T-helper 9 cell (primary cell): ENCODE data around the gene TTR.

ENCODE experiments used
- DNase-seq: peaks from one replicate; pipeline ENCODE4 v3.0.0-alpha.2; 2020

Gene TTR

DNA sequence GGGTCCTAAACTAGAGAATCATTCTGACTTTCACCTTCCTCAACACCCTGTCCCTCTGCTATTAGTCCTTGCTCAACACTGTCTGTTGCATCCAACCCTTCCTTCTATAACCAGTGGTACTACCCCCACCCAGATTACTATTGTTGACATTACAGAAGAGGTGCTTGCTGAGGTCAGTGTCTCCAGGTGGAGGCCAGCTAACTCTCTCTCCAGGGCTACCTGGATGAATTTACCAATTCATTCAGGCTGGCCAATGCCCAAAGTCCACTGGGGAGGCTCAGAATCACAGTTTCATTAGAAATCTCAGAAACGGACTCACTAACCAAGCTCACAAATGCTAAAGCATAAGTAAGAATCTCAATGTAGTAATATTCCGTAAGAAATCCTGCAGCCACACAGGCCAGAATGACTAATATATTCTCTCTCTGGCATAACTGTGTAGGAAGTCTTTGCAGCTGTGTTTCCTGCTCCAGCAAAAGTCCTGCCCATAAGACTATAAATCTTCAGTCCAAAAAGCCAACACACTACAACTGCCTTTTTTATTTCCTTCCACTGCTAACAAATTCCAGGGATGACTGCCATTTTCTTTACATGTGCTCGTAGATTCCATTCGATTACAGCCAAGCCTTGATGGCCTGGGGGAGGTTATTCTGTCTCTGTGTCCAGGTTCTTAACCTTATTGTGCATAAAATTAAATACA lies 10.0 kb upstream of the TTR start:
- no peak for DNase-seq

DNA sequence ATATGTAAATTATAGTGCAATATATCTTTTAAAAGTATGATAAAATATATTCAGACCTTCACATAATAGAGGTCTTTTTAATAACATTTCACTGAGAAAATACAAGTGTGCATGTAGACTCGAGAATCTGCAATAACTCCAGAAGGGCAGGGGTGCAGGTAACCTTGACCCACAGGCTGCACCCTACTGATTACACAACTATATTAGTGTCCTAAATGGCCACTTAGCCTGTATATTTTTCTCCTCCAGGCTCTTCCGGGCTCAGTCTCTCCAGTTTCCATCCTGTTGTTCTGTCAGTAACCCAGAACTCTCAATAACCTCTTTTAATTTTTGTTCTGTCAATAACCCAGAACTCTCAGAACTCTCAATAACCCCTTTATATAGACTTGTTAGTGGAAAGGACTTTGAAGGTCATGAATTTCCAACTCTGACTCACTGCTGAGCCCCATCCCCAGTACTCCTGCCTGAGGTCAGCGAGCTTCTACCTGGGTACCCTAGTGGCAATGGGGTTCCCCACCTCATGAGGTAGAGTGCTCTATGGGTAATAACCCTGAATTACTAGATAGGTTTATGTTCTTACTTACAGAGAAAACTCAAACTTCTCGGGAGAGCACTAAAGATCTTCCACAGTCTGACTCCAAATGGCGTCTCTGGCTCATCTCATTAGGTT lies 8.4 kb upstream of the TTR start:
- no peak for DNase-seq

DNA sequence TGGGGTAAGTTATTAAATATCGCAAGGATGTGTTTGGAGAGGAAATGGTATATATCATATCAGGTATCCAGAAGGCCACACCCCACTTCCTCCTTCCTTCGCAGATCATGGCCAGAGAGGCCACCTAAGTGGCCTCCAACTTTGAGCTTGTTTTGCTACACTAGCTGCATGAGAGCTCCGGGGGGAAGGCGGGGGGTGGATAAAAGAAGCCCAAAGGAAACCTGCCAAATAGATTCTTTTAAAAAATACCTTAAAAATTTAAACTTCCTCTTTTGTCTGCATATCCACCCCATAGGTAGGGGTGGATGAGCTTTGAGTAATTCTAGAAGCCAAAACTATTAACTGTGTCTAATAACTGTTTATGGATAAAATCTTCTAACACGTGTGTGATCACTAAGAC lies 5.7 kb upstream of the TTR start:
- no peak for DNase-seq

DNA sequence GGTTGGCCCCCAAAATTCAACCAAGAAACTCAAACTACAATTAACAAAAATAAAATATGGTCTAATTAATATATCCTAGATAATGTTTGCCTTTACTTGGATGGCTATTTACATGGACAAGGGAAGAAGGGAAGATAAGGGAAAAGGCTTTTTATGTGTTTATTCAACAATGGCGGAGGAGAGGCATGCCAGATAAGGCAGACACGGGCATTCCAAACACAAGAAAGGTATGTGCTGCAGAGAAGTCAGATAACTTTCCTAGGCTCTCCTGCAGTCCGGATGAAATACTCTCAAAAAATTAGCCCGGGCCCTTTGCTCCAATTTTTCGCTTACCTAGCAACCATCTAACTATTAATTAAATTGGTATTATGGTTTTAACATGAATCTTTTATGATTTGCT lies 5.1 kb upstream of the TTR start:
- no peak for DNase-seq

DNA sequence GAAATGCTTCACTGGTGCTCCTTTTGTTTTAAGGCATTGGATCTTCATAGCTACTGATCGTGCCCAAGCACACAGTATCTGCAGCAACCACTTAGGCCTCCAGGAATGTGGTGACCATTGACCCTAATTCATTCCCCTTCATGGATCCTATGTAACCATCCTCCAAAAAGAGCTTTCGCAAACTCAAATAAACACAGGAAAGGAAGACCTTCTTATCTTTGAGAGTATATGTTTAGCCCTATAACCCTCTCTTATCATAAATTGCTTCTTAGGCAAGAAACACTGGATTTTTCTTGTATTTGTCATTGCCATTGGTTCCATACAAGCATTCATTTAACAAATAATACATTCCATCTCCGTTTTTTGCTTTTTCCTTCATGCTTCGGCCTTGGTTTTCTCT lies 4.1 kb upstream of the TTR start:
- DNase-seq, result no peak

DNA sequence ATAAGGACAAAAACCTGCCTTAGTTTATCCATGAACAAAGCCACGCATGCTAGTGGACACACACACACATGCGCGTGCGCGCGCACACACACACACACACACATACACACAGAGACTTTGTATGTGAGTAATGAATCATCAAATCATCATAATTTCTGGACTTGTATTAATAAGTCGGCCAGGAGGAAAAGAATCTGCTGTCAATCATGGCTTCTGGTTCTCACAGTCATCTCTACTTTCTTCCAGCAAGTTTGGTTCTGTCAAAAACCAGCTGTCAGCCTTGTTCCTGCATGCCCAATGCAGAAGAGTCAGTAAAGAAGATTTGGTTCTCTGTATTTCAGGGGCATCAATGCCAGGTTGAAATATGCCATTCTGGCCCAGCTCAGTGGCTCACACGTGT lies 1.1 kb upstream of the TTR start:
- DNase-seq, result no peak

DNA sequence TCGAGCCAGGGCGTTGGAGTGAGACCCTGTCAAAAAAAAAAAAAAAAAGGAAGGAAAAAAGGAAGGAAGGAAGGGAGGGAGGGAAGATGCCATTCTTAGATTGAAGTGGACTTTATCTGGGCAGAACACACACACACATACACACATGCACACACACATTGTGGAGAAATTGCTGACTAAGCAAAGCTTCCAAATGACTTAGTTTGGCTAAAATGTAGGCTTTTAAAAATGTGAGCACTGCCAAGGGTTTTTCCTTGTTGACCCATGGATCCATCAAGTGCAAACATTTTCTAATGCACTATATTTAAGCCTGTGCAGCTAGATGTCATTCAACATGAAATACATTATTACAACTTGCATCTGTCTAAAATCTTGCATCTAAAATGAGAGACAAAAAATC lies 564 bp upstream of the TTR start:
- DNase-seq, result no peak

DNA sequence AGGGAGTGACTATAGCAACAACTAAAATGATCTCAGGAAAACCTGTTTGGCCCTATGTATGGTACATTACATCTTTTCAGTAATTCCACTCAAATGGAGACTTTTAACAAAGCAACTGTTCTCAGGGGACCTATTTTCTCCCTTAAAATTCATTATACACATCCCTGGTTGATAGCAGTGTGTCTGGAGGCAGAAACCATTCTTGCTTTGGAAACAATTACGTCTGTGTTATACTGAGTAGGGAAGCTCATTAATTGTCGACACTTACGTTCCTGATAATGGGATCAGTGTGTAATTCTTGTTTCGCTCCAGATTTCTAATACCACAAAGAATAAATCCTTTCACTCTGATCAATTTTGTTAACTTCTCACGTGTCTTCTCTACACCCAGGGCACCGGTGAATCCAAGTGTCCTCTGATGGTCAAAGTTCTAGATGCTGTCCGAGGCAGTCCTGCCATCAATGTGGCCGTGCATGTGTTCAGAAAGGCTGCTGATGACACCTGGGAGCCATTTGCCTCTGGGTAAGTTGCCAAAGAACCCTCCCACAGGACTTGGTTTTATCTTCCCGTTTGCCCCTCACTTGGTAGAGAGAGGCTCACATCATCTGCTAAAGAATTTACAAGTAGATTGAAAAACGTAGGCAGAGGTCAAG lies 955 bp downstream of the TTR start:
- no peak for DNase-seq

DNA sequence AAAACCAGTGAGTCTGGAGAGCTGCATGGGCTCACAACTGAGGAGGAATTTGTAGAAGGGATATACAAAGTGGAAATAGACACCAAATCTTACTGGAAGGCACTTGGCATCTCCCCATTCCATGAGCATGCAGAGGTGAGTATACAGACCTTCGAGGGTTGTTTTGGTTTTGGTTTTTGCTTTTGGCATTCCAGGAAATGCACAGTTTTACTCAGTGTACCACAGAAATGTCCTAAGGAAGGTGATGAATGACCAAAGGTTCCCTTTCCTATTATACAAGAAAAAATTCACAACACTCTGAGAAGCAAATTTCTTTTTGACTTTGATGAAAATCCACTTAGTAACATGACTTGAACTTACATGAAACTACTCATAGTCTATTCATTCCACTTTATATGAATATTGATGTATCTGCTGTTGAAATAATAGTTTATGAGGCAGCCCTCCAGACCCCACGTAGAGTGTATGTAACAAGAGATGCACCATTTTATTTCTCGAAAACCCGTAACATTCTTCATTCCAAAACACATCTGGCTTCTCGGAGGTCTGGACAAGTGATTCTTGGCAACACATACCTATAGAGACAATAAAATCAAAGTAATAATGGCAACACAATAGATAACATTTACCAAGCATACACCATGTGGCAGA lies 3.6 kb downstream of the TTR start:
- DNase-seq, result no peak

DNA sequence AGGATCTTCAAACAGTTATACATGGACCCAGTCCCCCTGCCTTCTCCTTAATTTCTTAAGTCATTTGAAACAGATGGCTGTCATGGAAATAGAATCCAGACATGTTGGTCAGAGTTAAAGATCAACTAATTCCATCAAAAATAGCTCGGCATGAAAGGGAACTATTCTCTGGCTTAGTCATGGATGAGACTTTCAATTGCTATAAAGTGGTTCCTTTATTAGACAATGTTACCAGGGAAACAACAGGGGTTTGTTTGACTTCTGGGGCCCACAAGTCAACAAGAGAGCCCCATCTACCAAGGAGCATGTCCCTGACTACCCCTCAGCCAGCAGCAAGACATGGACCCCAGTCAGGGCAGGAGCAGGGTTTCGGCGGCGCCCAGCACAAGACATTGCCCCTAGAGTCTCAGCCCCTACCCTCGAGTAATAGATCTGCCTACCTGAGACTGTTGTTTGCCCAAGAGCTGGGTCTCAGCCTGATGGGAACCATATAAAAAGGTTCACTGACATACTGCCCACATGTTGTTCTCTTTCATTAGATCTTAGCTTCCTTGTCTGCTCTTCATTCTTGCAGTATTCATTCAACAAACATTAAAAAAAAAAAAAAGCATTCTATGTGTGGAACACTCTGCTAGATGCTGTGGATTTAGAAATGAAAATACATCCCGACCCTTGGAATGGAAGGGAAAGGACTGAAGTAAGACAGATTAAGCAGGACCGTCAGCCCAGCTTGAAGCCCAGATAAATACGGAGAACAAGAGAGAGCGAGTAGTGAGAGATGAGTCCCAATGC lies 4.6 kb downstream of the TTR start:
- no peak for DNase-seq

DNA sequence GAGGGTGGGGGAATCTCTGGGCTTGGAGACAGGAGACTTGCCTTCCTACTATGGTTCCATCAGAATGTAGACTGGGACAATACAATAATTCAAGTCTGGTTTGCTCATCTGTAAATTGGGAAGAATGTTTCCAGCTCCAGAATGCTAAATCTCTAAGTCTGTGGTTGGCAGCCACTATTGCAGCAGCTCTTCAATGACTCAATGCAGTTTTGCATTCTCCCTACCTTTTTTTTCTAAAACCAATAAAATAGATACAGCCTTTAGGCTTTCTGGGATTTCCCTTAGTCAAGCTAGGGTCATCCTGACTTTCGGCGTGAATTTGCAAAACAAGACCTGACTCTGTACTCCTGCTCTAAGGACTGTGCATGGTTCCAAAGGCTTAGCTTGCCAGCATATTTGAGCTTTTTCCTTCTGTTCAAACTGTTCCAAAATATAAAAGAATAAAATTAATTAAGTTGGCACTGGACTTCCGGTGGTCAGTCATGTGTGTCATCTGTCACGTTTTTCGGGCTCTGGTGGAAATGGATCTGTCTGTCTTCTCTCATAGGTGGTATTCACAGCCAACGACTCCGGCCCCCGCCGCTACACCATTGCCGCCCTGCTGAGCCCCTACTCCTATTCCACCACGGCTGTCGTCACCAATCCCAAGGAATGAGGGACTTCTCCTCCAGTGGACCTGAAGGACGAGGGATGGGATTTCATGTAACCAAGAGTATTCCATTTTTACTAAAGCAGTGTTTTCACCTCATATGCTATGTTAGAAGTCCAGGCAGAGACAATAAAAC lies 6.5 kb downstream of the TTR start:
- no peak for DNase-seq

DNA sequence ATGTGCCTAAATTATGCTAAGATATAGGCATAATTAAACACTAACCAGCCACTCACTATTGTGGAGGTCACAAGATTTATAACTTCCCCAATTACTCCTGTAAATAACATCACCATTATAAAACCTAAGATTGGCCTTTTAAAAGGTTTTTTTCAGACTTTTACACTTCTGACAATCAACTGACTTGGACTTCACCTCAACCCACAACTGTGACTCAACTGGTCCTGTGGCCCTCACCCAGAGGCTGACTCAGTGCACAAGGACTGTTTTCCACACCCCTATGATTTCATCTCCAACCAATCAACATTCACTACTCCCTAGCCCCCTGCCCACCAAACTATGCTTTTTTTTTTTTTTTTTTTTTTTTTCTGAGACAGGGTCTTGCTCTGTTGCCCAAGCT lies 11.6 kb downstream of the TTR start:
- DNase-seq, result no peak

DNA sequence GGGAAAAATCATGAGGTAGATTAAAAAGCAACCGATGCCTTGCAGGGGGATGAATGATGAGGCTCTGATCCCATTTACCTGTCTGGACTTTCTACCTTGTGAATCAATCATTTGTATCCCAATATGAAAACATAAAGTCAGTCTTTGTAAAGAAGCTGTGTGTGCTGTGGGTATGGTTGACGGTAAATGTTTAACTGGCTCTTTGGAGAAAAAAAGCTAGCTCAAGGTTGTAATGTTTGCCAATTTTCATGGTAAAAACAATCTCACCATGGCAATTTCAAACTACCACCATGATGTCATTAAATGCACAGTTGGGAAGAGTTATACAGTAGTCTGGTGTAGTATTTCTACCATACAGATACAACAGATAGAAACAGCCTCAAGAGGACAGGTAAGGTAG lies 14.6 kb downstream of the TTR start:
- no peak for DNase-seq

DNA sequence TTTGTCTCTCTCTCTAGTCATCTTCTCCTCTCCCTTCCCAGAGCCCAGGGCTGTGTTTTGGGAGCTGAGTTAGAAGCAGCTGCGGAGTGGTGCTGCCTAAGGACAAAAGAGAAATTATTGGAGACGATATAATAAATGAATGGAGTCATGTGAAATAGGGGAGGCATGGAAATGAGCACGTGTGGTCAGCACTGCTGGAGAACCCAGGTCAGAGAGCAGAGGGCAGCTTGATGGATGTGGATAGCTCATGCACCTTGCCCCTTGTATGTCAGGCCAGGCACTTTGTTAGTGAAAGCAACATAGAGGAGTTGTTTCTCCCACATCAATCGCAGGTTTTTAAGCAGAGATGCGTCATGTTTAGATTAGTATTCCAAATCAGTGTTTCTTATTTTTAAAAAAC lies 15.7 kb downstream of the TTR start:
- no peak for DNase-seq

DNA sequence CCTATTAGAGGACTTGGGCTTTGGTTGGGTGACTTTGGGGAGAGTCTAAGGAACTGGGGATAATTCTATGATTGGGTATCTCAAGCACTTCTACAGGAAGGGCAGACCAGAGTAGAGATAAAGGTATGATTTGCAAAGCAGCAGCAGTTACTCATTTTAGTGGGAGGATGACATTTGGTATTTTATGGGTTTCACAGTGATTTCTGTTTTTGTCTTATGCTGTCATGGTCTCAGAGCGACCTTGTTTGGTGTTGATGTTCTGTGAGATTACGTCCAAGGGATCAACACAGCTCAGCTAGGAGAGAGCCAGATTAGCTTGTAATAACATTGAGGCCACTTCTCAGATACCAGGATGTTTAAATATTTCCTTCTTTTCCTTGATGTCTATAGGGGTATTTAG lies 18.2 kb downstream of the TTR start:
- DNase-seq, result no peak

DNA sequence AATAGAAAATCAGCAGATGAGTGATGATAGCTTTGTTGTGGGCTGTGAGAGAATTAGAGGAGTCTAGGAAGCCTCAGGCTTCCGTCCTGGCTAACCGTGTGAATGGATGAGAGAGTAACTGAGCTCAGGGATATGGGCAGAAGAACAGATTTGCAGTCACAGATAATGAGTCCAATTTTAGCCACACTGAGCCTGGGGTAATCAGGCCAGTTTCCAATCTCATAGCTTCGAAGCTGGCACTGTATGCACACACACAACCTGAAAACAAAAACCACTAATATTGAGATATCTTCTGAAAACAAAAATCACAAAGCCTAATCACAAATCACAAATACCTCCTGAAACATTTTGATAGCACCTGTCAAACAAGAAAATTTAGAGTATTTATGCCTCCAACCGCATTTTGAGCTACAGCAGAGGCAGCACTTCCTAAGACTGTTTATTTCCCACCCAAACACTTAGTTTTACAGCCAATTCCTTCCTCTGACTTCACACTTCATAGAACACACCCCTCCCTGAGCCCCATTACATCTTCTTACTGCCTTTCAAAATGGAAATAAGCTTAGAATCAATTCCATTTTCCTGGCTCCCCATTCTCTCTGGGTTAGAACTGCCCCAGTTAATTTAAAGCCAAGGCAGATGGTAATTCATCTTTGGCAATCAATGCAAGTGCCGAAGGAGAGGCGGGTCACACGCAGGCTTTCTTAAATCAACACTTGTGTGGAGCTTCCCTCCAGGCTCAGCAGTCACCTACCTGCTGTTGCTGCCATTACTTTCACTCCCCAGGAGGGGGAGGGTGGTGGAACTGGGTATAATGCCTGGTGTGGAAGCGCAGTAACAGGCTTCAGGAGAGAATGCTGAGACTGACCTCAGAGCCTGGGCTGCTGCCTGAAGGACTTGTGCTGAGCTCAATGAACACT lies 18.9 kb downstream of the TTR start:
- no peak for DNase-seq

DNA sequence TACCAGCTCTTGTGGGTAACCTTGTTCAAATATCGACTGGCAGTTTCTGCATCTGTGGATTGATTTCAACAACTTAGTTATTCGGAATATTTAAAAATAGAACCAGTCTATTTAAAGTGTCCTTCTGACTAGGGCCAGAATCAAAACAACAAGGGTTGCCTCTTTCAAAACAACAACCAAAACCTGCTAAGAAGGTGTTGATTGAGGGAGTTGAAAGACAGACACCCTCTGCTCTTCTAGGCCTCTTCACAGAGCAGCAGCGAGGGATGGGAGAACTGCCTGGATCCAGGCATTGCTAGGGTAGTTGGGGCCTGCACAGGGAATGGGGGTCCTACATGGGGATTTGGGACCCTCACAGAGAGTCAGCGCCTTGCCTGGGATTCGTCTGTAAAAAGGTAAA lies 19.8 kb downstream of the TTR start:
- DNase-seq, result no peak

DNA sequence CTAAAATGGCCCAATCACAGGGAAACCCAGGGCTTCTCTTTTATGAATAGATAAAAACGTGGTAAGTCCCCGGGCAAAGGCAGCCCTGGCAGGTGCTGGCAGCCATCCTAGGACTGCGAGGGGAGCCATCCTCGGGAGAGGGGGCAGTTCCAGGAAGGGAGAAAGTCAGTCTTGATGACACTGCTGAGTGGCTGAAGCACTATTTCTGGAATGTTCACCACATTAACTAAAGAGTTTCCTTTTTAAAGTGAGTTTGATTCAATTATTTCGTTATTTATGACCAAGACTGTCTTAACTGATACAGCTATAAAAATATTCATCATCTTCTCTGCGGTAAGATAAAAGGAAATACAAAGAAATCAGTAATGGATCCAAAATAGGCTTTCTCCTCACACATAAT lies 20.4 kb downstream of the TTR start:
- DNase-seq, result no peak

DNA sequence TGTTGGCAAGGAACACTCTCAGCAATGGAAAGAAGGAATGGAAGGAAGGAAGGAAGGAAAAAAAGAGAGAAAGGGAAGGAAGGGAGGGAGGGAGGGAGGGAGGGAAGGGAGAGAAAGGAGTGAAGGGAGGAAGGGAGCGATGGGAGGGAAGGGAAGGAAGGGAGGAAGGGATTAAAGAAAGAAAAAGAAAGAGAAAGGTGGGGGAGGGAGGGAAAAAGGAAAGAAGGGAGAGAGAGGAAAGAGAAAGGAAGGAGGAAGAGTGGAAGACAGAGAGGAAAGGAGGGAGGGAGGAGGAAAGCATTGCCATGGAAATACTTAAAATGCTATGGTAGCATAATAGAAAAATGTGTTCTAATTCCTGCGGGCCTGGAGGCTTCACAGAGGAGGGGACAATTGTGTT lies 22.4 kb downstream of the TTR start:
- DNase-seq, result no peak

DNA sequence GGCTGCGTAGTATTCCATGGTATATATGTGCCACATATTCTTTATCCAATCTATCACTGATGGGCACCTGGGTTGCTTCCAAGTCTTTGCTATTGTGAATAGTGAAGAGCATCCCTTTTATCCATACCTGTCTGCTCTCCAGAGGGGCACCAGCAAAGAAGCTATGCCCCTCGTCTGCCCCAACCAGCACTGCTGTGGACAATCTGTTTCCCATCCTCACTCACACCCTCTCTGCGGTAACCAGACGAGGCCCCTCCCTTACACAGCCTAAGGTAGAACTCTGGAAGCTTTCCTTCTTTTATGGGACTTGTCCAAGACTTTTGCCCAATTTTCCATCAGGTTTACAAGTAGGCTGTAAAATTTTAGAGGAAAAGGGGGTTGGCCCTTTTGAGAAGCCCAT lies 24.9 kb downstream of the TTR start:
- no peak for DNase-seq

DNA sequence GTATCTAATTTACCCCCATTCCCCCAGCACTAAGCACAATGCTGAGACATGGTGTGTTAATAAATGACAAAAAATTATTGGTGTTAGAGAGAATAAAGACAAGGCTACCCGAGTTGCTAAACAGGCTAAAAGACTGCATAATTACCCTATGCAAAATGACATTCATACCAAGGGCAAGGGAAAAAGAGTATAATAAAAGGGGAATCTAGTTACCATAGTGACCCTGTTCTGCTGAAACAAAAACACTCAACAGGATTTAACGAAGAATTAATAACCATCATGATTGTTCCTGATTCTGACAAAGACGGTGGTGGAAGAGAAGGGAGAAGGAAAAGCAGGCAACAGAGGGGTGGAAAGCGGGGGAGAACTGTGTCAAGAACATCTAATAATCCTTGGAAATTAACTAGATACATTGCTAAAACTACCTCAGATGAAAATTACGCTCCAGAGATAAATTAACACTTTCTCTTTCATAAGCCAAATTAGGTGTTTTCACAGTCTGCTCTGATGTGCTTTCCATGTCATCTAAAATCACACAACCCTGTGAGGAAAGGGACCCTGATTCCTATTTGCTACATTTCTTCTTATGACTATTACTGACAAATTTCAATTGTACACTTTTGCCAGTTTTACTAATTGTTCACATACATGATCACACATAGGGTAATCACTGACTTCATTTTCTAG lies 25.5 kb downstream of the TTR start:
- DNase-seq, result no peak
